ENCODE data around the gene GPALPP1.

The GPALPP1 gene

GRCh38 chr13:44972956-44973581 is 16.3 kb upstream of the GPALPP1 start:
- Histone ChIP-seq H3F3A (ENCODE audit: control insufficient read depth, insufficient read depth) (0 out of 2 replicates have a peak, but pooled peaks cover 2% of the 10 kb centered on the region), H3K27ac (ENCODE audit: low read depth, low read length) (no peak overlapping the region), H3K79me2 (ENCODE audit: control insufficient read depth, low read length) (no peaks in the 10 kb centered on the region; the same call in 1 of the 2 replicates), H3K36me3 (ENCODE audit: control insufficient read depth, low read length) (peaks cover 62% of the 10 kb centered on the region), H3K27me3 (ENCODE audit: control insufficient read depth, low read length) (no peaks in the 10 kb centered on the region), H3K9me3 (ENCODE audit: control insufficient read depth, insufficient read depth, low read length) (no peaks in the 10 kb centered on the region), H3K4me3 (ENCODE audit: low read length) (no peak overlapping the region), H3K4me1 (ENCODE audit: control insufficient read depth, low read length) (peaks cover 14% of the 10 kb centered on the region), H4K20me1 (ENCODE audit: control insufficient read depth, insufficient read depth, low read depth, low read length) (no peaks in the 10 kb centered on the region), H3K9me2 (replicated peaks; ENCODE audit: control insufficient read depth, low read length) (no peaks in the 10 kb centered on the region), H3K4me2 (ENCODE audit: low read length) (no peak overlapping the region)
- TF ChIP-seq EZH2phosphoT487 (IDR thresholded peaks at IDR 0.05; ENCODE audit: borderline replicate concordance, low read length) (no peak), CTCF (IDR thresholded peaks at IDR 0.05; ENCODE audit: low read depth, low read length, poor library complexity, severe bottlenecking) (peak; percentile 62)

- Histone ChIP-seq H3K36me3 (ENCODE audit: control insufficient read depth, low read length) (peaks cover 65% of the 10 kb centered on the region), H3K4me1 (ENCODE audit: control insufficient read depth, low read length) (peaks cover 14% of the 10 kb centered on the region), H3K9me2 (replicated peaks; ENCODE audit: control insufficient read depth, low read length) (no peaks in the 10 kb centered on the region), H3K9me3 (ENCODE audit: control insufficient read depth, insufficient read depth, low read length) (no peaks in the 10 kb centered on the region), H3K4me3 (ENCODE audit: low read length) (no peak overlapping the region), H4K20me1 (ENCODE audit: control insufficient read depth, insufficient read depth, low read depth, low read length) (no peaks in the 10 kb centered on the region), H3K27me3 (ENCODE audit: control insufficient read depth, low read length) (no peaks in the 10 kb centered on the region), H3F3A (ENCODE audit: control insufficient read depth, insufficient read depth) (0 out of 2 replicates have a peak, but pooled peaks cover 2% of the 10 kb centered on the region), H3K27ac (ENCODE audit: low read depth, low read length) (no peak overlapping the region), H3K4me2 (ENCODE audit: low read length) (no peak overlapping the region), H3K79me2 (ENCODE audit: control insufficient read depth, low read length) (no peaks in the 10 kb centered on the region; the same call in 1 of the 2 replicates)
- TF ChIP-seq EZH2phosphoT487 (IDR thresholded peaks at IDR 0.05; ENCODE audit: borderline replicate concordance, low read length) (no peak), CTCF (IDR thresholded peaks at IDR 0.05; ENCODE audit: low read depth, low read length, poor library complexity, severe bottlenecking) (no peak)
Measured at GRCh38 chr13:44974056-44974793, 15.1 kb upstream of the GPALPP1 start.

- no peaks in the 10 kb centered on the region for H3K9me3 ChIP-seq (ENCODE audit: control insufficient read depth, insufficient read depth, low read length)
- H3K4me3 ChIP-seq (ENCODE audit: low read length) = no peak overlapping the region
- peaks cover 14% of the 10 kb centered on the region for H3K4me1 ChIP-seq (ENCODE audit: control insufficient read depth, low read length)
- H3K4me2 ChIP-seq (ENCODE audit: low read length) = no peak overlapping the region
- no peak overlapping the region for H3K27ac ChIP-seq (ENCODE audit: low read depth, low read length)
- H3K36me3 ChIP-seq (ENCODE audit: control insufficient read depth, low read length) = peaks cover 77% of the 10 kb centered on the region
- H4K20me1 ChIP-seq (ENCODE audit: control insufficient read depth, insufficient read depth, low read depth, low read length) = no peaks in the 10 kb centered on the region
- H3K27me3 ChIP-seq (ENCODE audit: control insufficient read depth, low read length) = no peaks in the 10 kb centered on the region
- no peak for TF ChIP-seq EZH2phosphoT487 (IDR thresholded peaks at IDR 0.05; ENCODE audit: borderline replicate concordance, low read length)
- no peak for TF ChIP-seq CTCF (IDR thresholded peaks at IDR 0.05; ENCODE audit: low read depth, low read length, poor library complexity, severe bottlenecking)
- no peaks in the 10 kb centered on the region; the same call in 1 of the 2 replicates for H3K79me2 ChIP-seq (ENCODE audit: control insufficient read depth, low read length)
- H3F3A ChIP-seq (ENCODE audit: control insufficient read depth, insufficient read depth) = no peaks in the 10 kb centered on the region
- no peaks in the 10 kb centered on the region for H3K9me2 ChIP-seq (replicated peaks; ENCODE audit: control insufficient read depth, low read length)
Measured at GRCh38 chr13:44976196-44976595, 13.1 kb upstream of the GPALPP1 start.

Data from DOHH2 (cell line).